GM13976 (cell line): ENCODE measurements around the gene RPS28.
A peak's percentile ranks its signal among the peaks of the same experiment; 100 is the strongest.

Experiments used
- DNase-seq: peaks from one replicate; pipeline ENCODE4 v3.0.0; 2012; ENCODE audit warnings: low spot score
- CTCF ChIP-seq: IDR thresholded peaks from 2 replicates; pipeline ENCODE4 v1.5.1; 2012; ENCODE audit warnings: borderline replicate concordance, mild to moderate bottlenecking; ENCODE audit not compliant: insufficient read depth; ENCODE audit errors: extremely low read depth, missing control alignments, control extremely low read depth
- in situ Hi-C: fragments of 300-500 bp; cut with MboI; formaldehyde crosslinking; loops from one replicate; pipeline ENCODE4 v1.12.0; 2022; ENCODE audit warnings: low sequenced_read_pairs, mixed read lengths, inconsistent platforms; ENCODE audit not compliant: unreplicated experiment

RPS28 gene

GRCh38 chr19:8360196-8360595 is 38.9 kb downstream of the RPS28 start:
- no peak for DNase-seq
- in situ Hi-C loops, result no loop called here
- no peak for TF ChIP-seq CTCF

GRCh38 chr19:8361921-8362793 is 40.9 kb downstream of the RPS28 start:
- no peak for DNase-seq
- no peak for TF ChIP-seq CTCF
- in situ Hi-C loops, result no loop called here

GRCh38 chr19:8363803-8364771 is 42.8 kb downstream of the RPS28 start, which contains the start of gene ANGPTL4:
TSS of gene ANGPTL4 (plus strand) at chr19:8364155. CDS start at chr19:8364322, 167 bp downstream.
- DNase-seq, result peak; percentile 78
- no peak for TF ChIP-seq CTCF
- in situ Hi-C loops, result no loop called here

GRCh38 chr19:8366121-8366581 is 44.9 kb downstream of the RPS28 start:
- peak; percentile 36 for DNase-seq
- in situ Hi-C loops, result no loop called here
- no peak for TF ChIP-seq CTCF

- TF ChIP-seq CTCF, result no peak
- no peak for DNase-seq
- in situ Hi-C loops, result no loop called here
Measured at GRCh38 chr19:8366961-8367326, 45.6 kb downstream of the RPS28 start.

GRCh38 chr19:8367327-8368001 is 46.2 kb downstream of the RPS28 start:
- TF ChIP-seq CTCF, result no peak
- no peak for DNase-seq

More at GRCh38 chr19:8367327-8368001, 46.2 kb downstream of the RPS28 start:
- in situ Hi-C loops, result no loop called here
